Psoas muscle (tissue), 8 donors: ENCODE results near the gene TCF7L1. TPM values are rescaled to one million over a fixed set of nuclear protein-coding genes. Genes with fewer than 3 reads are reported as not detected.

Source experiments
- ATAC-seq, 4 donors: fragments of 200-7000 bp; cut with Tn5 transposase; one replicate each; pipeline ENCODE4 v1.9.1; 2020; ENCODE audit warnings: moderate library complexity in 3 of 4, mild to moderate bottlenecking in 2 of 4
- DNase-seq, 2 donors: peaks; one replicate each; pipeline ENCODE4 v3.0.0-alpha.2; 2020
- H3K27ac ChIP-seq: fragments of 200-600 bp; one replicate; pipeline ENCODE4 v1.8.0; 2022
- H3K27me3 ChIP-seq, 3 donors: fragments of 200-600 bp in 1 of 3; one replicate each; pipeline versions ENCODE4 v1.6.1 to v1.8.0; 2013 to 2022; ENCODE audit warnings: low read length in 2 of 3, mild to moderate bottlenecking in 2 of 3, moderate library complexity in 1 of 3; ENCODE audit not compliant: insufficient read depth in 3 of 3
- H3K36me3 ChIP-seq, 2 donors: fragments of 200-600 bp in 1 of 2; one replicate each; pipeline versions ENCODE4 v1.6.1 to v1.8.0; 2013 to 2022; ENCODE audit warnings: low read depth in 1 of 2, mild to moderate bottlenecking in 1 of 2, moderate library complexity in 1 of 2; ENCODE audit not compliant: insufficient read depth in 1 of 2
- H3K4me1 ChIP-seq: fragments of 200-600 bp; one replicate; pipeline ENCODE4 v1.8.0; 2022
- H3K4me3 ChIP-seq: fragments of 200-600 bp; one replicate; pipeline ENCODE4 v1.8.0; 2022; ENCODE audit warnings: mild to moderate bottlenecking
- H3K9me3 ChIP-seq: fragments of 200-600 bp; one replicate; pipeline ENCODE4 v1.8.0; 2022
- CTCF ChIP-seq: fragments of 200-600 bp; IDR thresholded peaks from one replicate; pipeline ENCODE4 v1.8.0; 2022; ENCODE audit warnings: antibody characterized with exemption
- WGBS, 3 donors: extraction: QIAGEN DNeasy Blood & Tissue Kit; methylation state at CpG; one replicate each; pipeline versions ENCODE4 v1.1.6 to v1.1.7; 2013; 5-methylcytosine and 5-hydroxymethylcytosine counted together
- intact Hi-C, 2 donors: fragments of 100-400 bp; cut with DNase I; formaldehyde crosslinking; loops; one replicate each; pipeline versions ENCODE4 v1.11.0 to v1.14.2; 2022
- polyA plus RNA-seq, 3 donors: library from polyadenylated mRNA; stranded (reverse); fragments of 200-250 nt; gene quantifications; one replicate each; pipeline ENCODE4 v1.2.3, GENCODE V29; 2013
- total RNA-seq, 4 donors: library from RNA; stranded (reverse); fragmentation: NEBNext Ultra II Directional in 2 of 4; extraction: Animal tissue kit (Norgen Biotek cat#: 25700) in 2 of 4; gene quantifications; one replicate each; pipeline versions ENCODE4 v1.2.1 to v1.2.4, GENCODE V29; 2021 to 2023
- donor health status: healthy with polysubstance abuse.
- donor health status: DM: no; HTN: no; CAD: no; lungs with moderate emphysema.
- donor health status: Bipolar disorder and iron deficiency.
- donor health status: healthy.
- donor health status: DM: yes; HTN: yes; CAD: no.
- donor health status: DM: no; HTN: no; CAD: no.
- donor health status: DM: no; HTN: no; CAD: no.
- donor health status: DM: yes; HTN: yes; CAD: no.

Gene TCF7L1
- total and polyA plus RNA-seq, 7 donors, result 2.1 to 13.3 (median 6.1) TPM

- no peak overlapping the region for H3K4me3 ChIP-seq
- no peaks in the 10 kb centered on the region for H3K9me3 ChIP-seq
- DNase-seq (no peak), ATAC-seq (no peak)
- intact Hi-C loops, result no loop called here
- no peak for TF ChIP-seq CTCF
- peaks cover 6% of the 10 kb centered on the region for H3K4me1 ChIP-seq
- WGBS, 3 donors, result 88 to 92% (median 89%) methylated on average over 8 of the region's 8 CpGs
- H3K36me3 ChIP-seq, result peaks cover 0 to 5% of the 10 kb centered on the region in 2 donors
- H3K27me3 ChIP-seq, result no peaks in the 10 kb centered on the region
- no peak overlapping the region for H3K27ac ChIP-seq
Measured at GRCh38 chr2:85143463-85144082, 10.4 kb downstream of the TCF7L1 start.

GRCh38 chr2:85145116-85145820 is 12.1 kb downstream of the TCF7L1 start:
- no peak for ATAC-seq
- intact Hi-C loops, result loop anchor here in 1 of 2 donors (5.0 kb wide), 1 partner anchor 127 kb away; no protein-coding TSS in a partner anchor
- WGBS, 3 donors, result 88 to 91% (median 89%) methylated on average over 4 of the region's 4 CpGs

GRCh38 chr2:85148190-85148589 is 15.0 kb downstream of the TCF7L1 start:
- intact Hi-C loops, result loop anchor here in 1 of 2 donors (5.0 kb wide), 1 partner anchor 124 kb away; no protein-coding TSS in a partner anchor
- Histone ChIP-seq H3K4me3 (no peak overlapping the region), H3K27ac (no peak overlapping the region), H3K36me3 (no peaks in the 10 kb centered on the region), H3K4me1 (peaks cover 4% of the 10 kb centered on the region), H3K27me3 (no peaks in the 10 kb centered on the region), H3K9me3 (no peaks in the 10 kb centered on the region)
- TF ChIP-seq CTCF, result no peak
- ATAC-seq (no peak), DNase-seq (no peak)
- WGBS, 3 donors, result 35 to 54% (median 37%) methylated on average over 2 of the region's 2 CpGs

More at GRCh38 chr2:85145116-85145820, 12.1 kb downstream of the TCF7L1 start:
- no peak overlapping the region for H3K27ac ChIP-seq
- no peak overlapping the region for H3K4me3 ChIP-seq
- TF ChIP-seq CTCF, result no peak
- no peaks in the 10 kb centered on the region for H3K27me3 ChIP-seq
- no peak for DNase-seq
- H3K4me1 ChIP-seq, result peaks cover 6% of the 10 kb centered on the region
- H3K36me3 ChIP-seq, result peaks cover 0 to 5% of the 10 kb centered on the region in 2 donors
- H3K9me3 ChIP-seq, result no peaks in the 10 kb centered on the region

GRCh38 chr2:85151026-85151425 is 17.8 kb downstream of the TCF7L1 start:
- peaks cover 5% of the 10 kb centered on the region for H3K4me1 ChIP-seq
- ATAC-seq, result no peak

More at GRCh38 chr2:85151026-85151425, 17.8 kb downstream of the TCF7L1 start:
- Histone ChIP-seq H3K27me3 (no peaks in the 10 kb centered on the region), H3K4me3 (no peak overlapping the region), H3K9me3 (no peaks in the 10 kb centered on the region), H3K27ac (no peak overlapping the region), H3K36me3 (no peaks in the 10 kb centered on the region)
- TF ChIP-seq CTCF, result no peak
- intact Hi-C loops, result no loop called here
- WGBS, 3 donors, result 79 to 84% (median 81%) methylated on average over 1 of the region's 1 CpG
- DNase-seq, result no peak
